Spleen (tissue), 11 donors: ENCODE measurements around the gene DYRK4. TPM values are rescaled to one million over a fixed set of nuclear protein-coding genes. Genes with fewer than 3 reads are reported as not detected.

Experiments
- DNase-seq: peaks from one replicate; pipeline ENCODE4 v3.0.0-alpha.2; 2020
- H3K27ac ChIP-seq, 8 donors: fragments of 200-600 bp; sonication (generic) in 7 of 8; 1 replicate in 4 of 8; 2 replicates in 4 of 8; pipeline versions ENCODE4 v1.5.0 to v1.8.0; 2016 to 2021; ENCODE audit warnings: inconsistent platforms in 4 of 8, mild to moderate bottlenecking in 4 of 8, moderate library complexity in 1 of 8
- H3K27me3 ChIP-seq, 7 donors: fragments of 200-600 bp; sonication (generic) in 6 of 7; replicated peaks in 1 of 7; 1 replicate in 4 of 7; 2 replicates in 3 of 7; pipeline versions ENCODE4 v1.5.0 to v1.8.0; 2016 to 2021; ENCODE audit warnings: inconsistent platforms in 3 of 7, mild to moderate bottlenecking in 1 of 7
- H3K36me3 ChIP-seq, 6 donors: fragments of 200-600 bp; sonication (generic) in 5 of 6; 1 replicate in 4 of 6; 2 replicates in 2 of 6; pipeline versions ENCODE4 v1.5.0 to v1.8.0; 2016 to 2021; ENCODE audit warnings: inconsistent platforms in 2 of 6
- H3K4me1 ChIP-seq, 6 donors: fragments of 200-600 bp; sonication (generic) in 5 of 6; 1 replicate in 3 of 6; 2 replicates in 3 of 6; pipeline versions ENCODE4 v1.5.0 to v1.8.0; 2016 to 2021; ENCODE audit warnings: inconsistent platforms in 3 of 6
- H3K4me3 ChIP-seq, 8 donors: fragments of 200-600 bp; sonication (generic) in 7 of 8; 1 replicate in 4 of 8; 2 replicates in 4 of 8; pipeline versions ENCODE4 v1.5.0 to v1.8.0; 2016 to 2021; ENCODE audit warnings: inconsistent platforms in 4 of 8, mild to moderate bottlenecking in 4 of 8, moderate library complexity in 2 of 8
- H3K9me3 ChIP-seq, 8 donors: fragments of 200-600 bp; sonication (generic) in 7 of 8; 1 replicate in 4 of 8; 2 replicates in 4 of 8; pipeline versions ENCODE4 v1.5.0 to v1.8.0; 2016 to 2021; ENCODE audit warnings: inconsistent platforms in 4 of 8
- CTCF ChIP-seq, 11 experiments: fragments of 200-600 bp in 7 of 11; fragments of 450-650 bp in 4 of 11; sonication (generic) in 4 of 11; IDR thresholded peaks in 8 of 11; conservative IDR thresholded peaks in 3 of 11; 1 replicate in 7 of 11; 2 replicates in 4 of 11; pipeline versions ENCODE4 v1.4.0 to v1.8.0; 2016 to 2021; ENCODE audit warnings: antibody characterized with exemption in 11 of 11, inconsistent platforms in 4 of 11, mild to moderate bottlenecking in 1 of 11
- POLR2A ChIP-seq, 3 donors: fragments of 450-650 bp; IDR thresholded peaks; one replicate each; pipeline ENCODE4 v1.5.1; 2017; ENCODE audit warnings: antibody characterized with exemption in 3 of 3, mild to moderate bottlenecking in 1 of 3
- POLR2AphosphoS5 ChIP-seq, 3 donors: sonication (generic); formaldehyde crosslinking; IDR thresholded peaks; one replicate each; pipeline ENCODE4 v1.5.1; 2017; ENCODE audit warnings: antibody characterized with exemption in 3 of 3
- WGBS, 5 donors: extraction: QIAGEN DNeasy Blood & Tissue Kit in 3 of 5; methylation state at CpG; one replicate each; pipeline versions ENCODE4 v1.1.5 to v1.1.7; 2013 to 2018; 5-methylcytosine and 5-hydroxymethylcytosine counted together
- intact Hi-C: fragments of 100-400 bp; cut with DNase I; formaldehyde crosslinking; loops from one replicate; pipeline ENCODE4 v1.15.0; 2023; ENCODE audit warnings: low total_unique reads
- polyA plus RNA-seq, 3 donors: library from polyadenylated mRNA; stranded (reverse); fragments of 200-250 nt; gene quantifications; one replicate each; pipeline ENCODE4 v1.2.1, GENCODE V29; 2013
- total RNA-seq, 7 donors: library from RNA; depleted of rRNA in 3 of 7; stranded (reverse); fragments of >200 nt in 3 of 7; fragmentation: NEBNext Ultra II Directional in 4 of 7; extraction: Animal tissue kit (Norgen Biotek cat#: 25700) in 4 of 7; gene quantifications; one replicate each; pipeline versions ENCODE4 v1.1.0 to v1.2.1, GENCODE V29; 2016 to 2021
- donor health status: healthy with polysubstance abuse.
- donor health status: DM: no; HTN: no; CAD: no; lungs with moderate emphysema.
- donor health status: DM: no; HTN: no; CAD: no.
- donor health status: Bipolar disorder and iron deficiency.
- donor health status: healthy.
- donor health status: DM: no; HTN: no; CAD: no.
- donor health status: DM: yes; HTN: yes; CAD: no.

The DYRK4 gene
- total and polyA plus RNA-seq, 10 donors, result 32.4 to 69.6 (median 42.2) TPM

DNA sequence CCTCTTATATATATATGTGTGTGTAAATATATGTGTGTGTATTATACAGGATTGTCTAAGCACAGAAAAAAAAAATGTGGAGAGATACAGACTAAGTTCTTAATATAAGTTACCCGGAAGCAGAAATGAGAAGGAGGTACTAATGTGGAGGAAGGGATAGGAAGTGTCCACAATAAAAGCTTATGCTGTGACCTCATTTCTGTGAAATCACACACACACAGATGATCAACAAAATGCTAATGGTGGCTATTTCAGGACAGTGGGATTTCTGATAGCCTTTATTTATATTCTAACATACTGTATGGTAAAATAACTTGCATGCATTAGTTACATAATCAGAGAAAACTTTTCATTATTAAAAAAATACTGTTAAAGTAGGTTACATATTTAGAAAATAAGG, 31.8 kb upstream of the DYRK4 start:
- no peak for DNase-seq
- Histone ChIP-seq H3K27me3 (no peaks in the 10 kb centered on the region), H3K9me3 (no peaks in the 10 kb centered on the region), H3K4me1 (peaks cover 0 to 24% (median 0%) of the 10 kb centered on the region in 6 donors), H3K36me3 (peaks cover 0 to 94% (median 46%) of the 10 kb centered on the region in 6 donors), H3K4me3 (no peak overlapping the region), H3K27ac (peak overlapping the region in 1 of 8 donors; percentile 18)
- WGBS, 5 donors, result 69 to 90% (median 78%) methylated on average over 1 of the region's 1 CpG
- intact Hi-C loops, result no loop called here
- TF ChIP-seq POLR2AphosphoS5 (IDR thresholded peaks at IDR 0.05), result no peak
- no peak for TF ChIP-seq CTCF (IDR thresholded peaks at IDR 0.05 in 8 of 11, conservative IDR thresholded peaks at IDR 0.05 in 3 of 11)
- no peak for TF ChIP-seq POLR2A (IDR thresholded peaks at IDR 0.05)

GRCh38 chr12:4530982-4531586, 30.9 kb upstream of the DYRK4 start:
- TF ChIP-seq POLR2A (IDR thresholded peaks at IDR 0.05), result no peak
- no peak for TF ChIP-seq POLR2AphosphoS5 (IDR thresholded peaks at IDR 0.05)
- TF ChIP-seq CTCF (IDR thresholded peaks at IDR 0.05 in 8 of 11, conservative IDR thresholded peaks at IDR 0.05 in 3 of 11), result no peak
- H3K4me1 ChIP-seq, result peaks cover 0 to 33% (median 4%) of the 10 kb centered on the region in 6 donors
- WGBS, 5 donors, result 75 to 88% (median 87%) methylated on average over 6 of the region's 6 CpGs
- H3K4me3 ChIP-seq, result no peak overlapping the region
- peak overlapping the region in 2 of 8 donors; percentile 18 to 51 for H3K27ac ChIP-seq
- DNase-seq, result no peak
- intact Hi-C loops, result no loop called here
- no peaks in the 10 kb centered on the region for H3K27me3 ChIP-seq
- no peaks in the 10 kb centered on the region for H3K9me3 ChIP-seq
- H3K36me3 ChIP-seq, result peaks cover 0 to 93% (median 44%) of the 10 kb centered on the region in 6 donors

- H3K4me1 ChIP-seq, result peaks cover 13 to 56% (median 35%) of the 10 kb centered on the region in 6 donors
- H3K36me3 ChIP-seq, result peaks cover 0 to 60% (median 38%) of the 10 kb centered on the region in 6 donors
- intact Hi-C loops, result no loop called here
- no peaks in the 10 kb centered on the region for H3K9me3 ChIP-seq
- DNase-seq, result no peak
- WGBS, 5 donors, result 80 to 91% (median 84%) methylated on average over 4 of the region's 4 CpGs
- TF ChIP-seq POLR2A (IDR thresholded peaks at IDR 0.05), result no peak
- no peak for TF ChIP-seq POLR2AphosphoS5 (IDR thresholded peaks at IDR 0.05)
- TF ChIP-seq CTCF (IDR thresholded peaks at IDR 0.05 in 8 of 11, conservative IDR thresholded peaks at IDR 0.05 in 3 of 11), result no peak
- no peak overlapping the region for H3K4me3 ChIP-seq
- no peaks in the 10 kb centered on the region for H3K27me3 ChIP-seq
- H3K27ac ChIP-seq, result no peak overlapping the region
Measured at GRCh38 chr12:4535092-4535491, 26.9 kb upstream of the DYRK4 start.

GRCh38 chr12:4535871-4536270, 26.1 kb upstream of the DYRK4 start:
- Histone ChIP-seq H3K9me3 (no peaks in the 10 kb centered on the region), H3K4me3 (no peak overlapping the region), H3K36me3 (peaks cover 0 to 52% (median 34%) of the 10 kb centered on the region in 6 donors), H3K27me3 (no peaks in the 10 kb centered on the region), H3K27ac (no peak overlapping the region), H3K4me1 (peaks cover 13 to 59% (median 36%) of the 10 kb centered on the region in 6 donors)
- TF ChIP-seq POLR2AphosphoS5 (IDR thresholded peaks at IDR 0.05) (no peak), CTCF (IDR thresholded peaks at IDR 0.05 in 8 of 11, conservative IDR thresholded peaks at IDR 0.05 in 3 of 11) (no peak), POLR2A (IDR thresholded peaks at IDR 0.05) (no peak)
- 57 to 74% (median 61%) methylated on average over 2 of the region's 2 CpGs for WGBS, 5 donors
- no peak for DNase-seq
- intact Hi-C loops, result no loop called here
